HEK293 (cell line): Measurements from ENCODE around the gene ARHGAP32.

Experiments
- PRDM1 ChIP-seq: fragments of 450-650 bp; formaldehyde crosslinking; IDR thresholded peaks from 2 replicates; pipeline ENCODE4; 2016; ENCODE audit warnings: missing biosample characterization, missing genetic modification characterization
- ZNF223 ChIP-seq: fragments of 450-650 bp; formaldehyde crosslinking; IDR thresholded peaks from 2 replicates; pipeline ENCODE4 v1.5.1; 2016; ENCODE audit warnings: missing biosample characterization, missing genetic modification characterization
- ZNF23 ChIP-seq: fragments of 450-650 bp; formaldehyde crosslinking; IDR thresholded peaks from 2 replicates; pipeline ENCODE4 v1.5.1; 2016; ENCODE audit warnings: missing biosample characterization, missing genetic modification characterization, borderline replicate concordance
- ZNF274 ChIP-seq, 2 experiments: fragments of 200-500 bp in 1 of 2; fragments of 450-650 bp in 1 of 2; sonication (Bioruptor generic) in 1 of 2; formaldehyde crosslinking in 1 of 2; IDR thresholded peaks; 2 replicates each; pipeline versions ENCODE4 v1.5.1 to v1.6.1; 2014 to 2016; ENCODE audit warnings: borderline replicate concordance in 1 of 2, inconsistent platforms in 1 of 2, low read length in 1 of 2, missing biosample characterization in 1 of 2, missing genetic modification characterization in 1 of 2
- ZNF350 ChIP-seq: fragments of 450-650 bp; formaldehyde crosslinking; IDR thresholded peaks from 2 replicates; pipeline ENCODE4 v1.5.0; 2017; ENCODE audit warnings: missing biosample characterization, mild to moderate bottlenecking, missing genetic modification characterization
- ZNF776 ChIP-seq: fragments of 450-650 bp; formaldehyde crosslinking; IDR thresholded peaks from 2 replicates; pipeline ENCODE4 v1.5.0; 2017; ENCODE audit warnings: missing biosample characterization, missing genetic modification characterization, borderline replicate concordance
- ZNF785 ChIP-seq: fragments of 450-650 bp; formaldehyde crosslinking; IDR thresholded peaks from 2 replicates; pipeline ENCODE4 v1.5.1; 2016; ENCODE audit warnings: missing biosample characterization, missing genetic modification characterization
- ZNF837 ChIP-seq: fragments of 450-650 bp; formaldehyde crosslinking; IDR thresholded peaks from 2 replicates; pipeline ENCODE4 v1.5.1; 2016; ENCODE audit warnings: missing biosample characterization, missing genetic modification characterization
- TF ChIP-seq, protein P1 (sequence below): fragments of 450-650 bp; formaldehyde crosslinking; IDR thresholded peaks from 2 replicates; pipeline ENCODE4 v1.5.1; 2016; ENCODE audit warnings: missing biosample characterization, missing genetic modification characterization

DNA sequence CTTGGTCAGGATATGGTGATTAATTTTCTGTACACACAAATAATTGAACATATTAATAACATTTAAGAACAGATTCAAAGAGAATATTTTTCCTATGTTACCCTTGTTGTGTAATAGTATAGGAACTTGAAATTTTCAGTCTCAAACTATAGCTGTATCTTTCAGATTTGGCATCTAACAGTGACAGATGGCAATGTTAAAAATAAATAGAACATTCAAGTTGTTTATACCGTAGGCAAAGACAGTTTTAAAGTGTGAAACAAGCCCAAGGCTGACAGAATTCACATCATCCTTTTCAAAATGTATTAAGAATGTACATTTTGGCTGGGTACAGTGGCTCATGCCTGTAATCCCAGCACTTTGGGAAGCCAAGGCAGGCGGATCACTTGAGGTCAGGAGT is 156.9 kb downstream of the ARHGAP32 start:
- TF ChIP-seq PRDM1 (no peak), ZNF23 (tag by site-specific recombination) (no peak), ZNF785 (tag by site-specific recombination) (no peak), ZNF776 (tag by site-specific recombination) (no peak), ZNF223 (tag by site-specific recombination) (no peak), ZNF350 (tag by site-specific recombination) (no peak), ZNF837 (no peak), ZNF274 (IDR thresholded peaks at IDR 0.05; ENCODE audit: low read length) (no peak), ZNF274 (tag by site-specific recombination; IDR thresholded peaks at IDR 0.05; ENCODE audit: borderline replicate concordance) (no peak)
- TF ChIP-seq, protein P1, sequence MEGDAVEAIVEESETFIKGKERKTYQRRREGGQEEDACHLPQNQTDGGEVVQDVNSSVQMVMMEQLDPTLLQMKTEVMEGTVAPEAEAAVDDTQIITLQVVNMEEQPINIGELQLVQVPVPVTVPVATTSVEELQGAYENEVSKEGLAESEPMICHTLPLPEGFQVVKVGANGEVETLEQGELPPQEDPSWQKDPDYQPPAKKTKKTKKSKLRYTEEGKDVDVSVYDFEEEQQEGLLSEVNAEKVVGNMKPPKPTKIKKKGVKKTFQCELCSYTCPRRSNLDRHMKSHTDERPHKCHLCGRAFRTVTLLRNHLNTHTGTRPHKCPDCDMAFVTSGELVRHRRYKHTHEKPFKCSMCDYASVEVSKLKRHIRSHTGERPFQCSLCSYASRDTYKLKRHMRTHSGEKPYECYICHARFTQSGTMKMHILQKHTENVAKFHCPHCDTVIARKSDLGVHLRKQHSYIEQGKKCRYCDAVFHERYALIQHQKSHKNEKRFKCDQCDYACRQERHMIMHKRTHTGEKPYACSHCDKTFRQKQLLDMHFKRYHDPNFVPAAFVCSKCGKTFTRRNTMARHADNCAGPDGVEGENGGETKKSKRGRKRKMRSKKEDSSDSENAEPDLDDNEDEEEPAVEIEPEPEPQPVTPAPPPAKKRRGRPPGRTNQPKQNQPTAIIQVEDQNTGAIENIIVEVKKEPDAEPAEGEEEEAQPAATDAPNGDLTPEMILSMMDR (tag by site-specific recombination): no peak
